Endothelial cell of umbilical vein (primary cell): ENCODE results near the gene STXBP5. TPM values are rescaled to one million over a fixed set of nuclear protein-coding genes. Genes with fewer than 3 reads are reported as not detected.

Experiments
- BruUV-seq: library from RNA; stranded (reverse); fragments of 400-500 nt; replicated peaks from 2 replicates; lab custom pipeline; 2021; lab: Mats Ljungman, UMichigan
- CTCF ChIA-PET: fragments of 300-600, 350-600 bp; sonication (Branson Sonifier 250); formaldehyde crosslinking; loops from one replicate; lab custom pipeline; 2021; ENCODE audit warnings: antibody characterized with exemption, inconsistent platforms; lab: Charles Lee
- POLR2A ChIA-PET: fragments of 300-600, 350-600 bp; sonication (Branson Sonifier 250); formaldehyde crosslinking; loops from one replicate; lab custom pipeline; 2021; ENCODE audit warnings: antibody characterized with exemption, inconsistent platforms; lab: Charles Lee
- DNase-seq: peaks from one replicate; pipeline ENCODE4 v3.0.0-alpha.2; 2011; ENCODE audit warnings: low read depth, low spot score
- FAIRE-seq: peaks from 2 replicates; lab custom pipeline; 2011; peaks lifted over from hg19 to GRCh38; lab: Jason Lieb, UNC
- H2AFZ ChIP-seq: 2 replicates; pipeline ENCODE4 v1.6.0; 2012; ENCODE audit warnings: low read depth, low read length, control low read depth, inconsistent platforms
- H3K27ac ChIP-seq: 2 replicates; pipeline ENCODE4 v1.5.1; 2011; ENCODE audit warnings: low read depth, mild to moderate bottlenecking, control low read depth, low read length, moderate library complexity; ENCODE audit not compliant: insufficient read depth
- H3K27me3 ChIP-seq, 2 experiments: 2 replicates each; pipeline versions ENCODE4 v1.6.0 to v1.6.1; 2011; ENCODE audit warnings: low read length in 2 of 2, mixed read lengths in 1 of 2; ENCODE audit not compliant: control insufficient read depth in 2 of 2, insufficient read depth in 2 of 2
- H3K36me3 ChIP-seq, 2 experiments: 2 replicates in 1 of 2; 3 replicates in 1 of 2; pipeline ENCODE4 v1.5.1; 2011; ENCODE audit warnings: low read length in 2 of 2, mild to moderate bottlenecking in 1 of 2, moderate library complexity in 1 of 2; ENCODE audit not compliant: control insufficient read depth in 2 of 2, insufficient read depth in 2 of 2; ENCODE audit errors: extremely low read depth in 1 of 2
- H3K4me1 ChIP-seq: 3 replicates; pipeline ENCODE4 v1.5.1; 2011; ENCODE audit warnings: mild to moderate bottlenecking, low read length; ENCODE audit not compliant: control insufficient read depth, insufficient read depth; ENCODE audit errors: extremely low read depth
- H3K4me2 ChIP-seq: 2 replicates; pipeline ENCODE4 v1.6.1; 2011; ENCODE audit warnings: low read length, control low read depth, mixed read lengths; ENCODE audit not compliant: insufficient read depth
- H3K4me3 ChIP-seq, 3 experiments: fragments of 200-600 bp in 1 of 3; sonication (generic), shearing (Covaris generic) in 1 of 3; replicated peaks in 1 of 3; 2 replicates each; pipeline ENCODE4 v1.5.1; 2011 to 2016; ENCODE audit warnings: control low read depth in 3 of 3, low read length in 3 of 3, mild to moderate bottlenecking in 2 of 3, inconsistent platforms in 1 of 3, low read depth in 1 of 3, moderate library complexity in 1 of 3; ENCODE audit not compliant: insufficient read depth in 1 of 3
- H3K79me2 ChIP-seq: 2 replicates; pipeline ENCODE4 v1.6.0; 2012; ENCODE audit warnings: low read length, inconsistent platforms; ENCODE audit not compliant: control insufficient read depth, insufficient read depth
- H3K9ac ChIP-seq: replicated peaks from 2 replicates; pipeline ENCODE3; 2011; ENCODE audit warnings: low read length, control low read depth; ENCODE audit not compliant: insufficient read depth; ENCODE audit errors: extremely low read depth
- H3K9me1 ChIP-seq: replicated peaks from 3 replicates; pipeline ENCODE4 v1.6.0; 2011; ENCODE audit warnings: mild to moderate bottlenecking, low read length; ENCODE audit not compliant: control insufficient read depth, insufficient read depth; ENCODE audit errors: extremely low read depth
- H3K9me3 ChIP-seq: replicated peaks from 2 replicates; pipeline ENCODE4 v1.5.1; 2012; ENCODE audit warnings: low read length, inconsistent platforms; ENCODE audit not compliant: control insufficient read depth, insufficient read depth
- H4K20me1 ChIP-seq: replicated peaks from 2 replicates; pipeline ENCODE3; 2011; ENCODE audit warnings: mild to moderate bottlenecking, low read length; ENCODE audit not compliant: control insufficient read depth, insufficient read depth; ENCODE audit errors: extremely low read depth
- EZH2 ChIP-seq: IDR thresholded peaks from 2 replicates; pipeline ENCODE4 v1.6.1; 2012; ENCODE audit warnings: borderline replicate concordance, low read depth, mild to moderate bottlenecking, moderate library complexity, low read length, inconsistent platforms; ENCODE audit not compliant: severe bottlenecking
- FOS ChIP-seq: IDR thresholded peaks from 2 replicates; pipeline ENCODE4 v1.6.1; 2011; ENCODE audit warnings: mild to moderate bottlenecking, low read length, moderate library complexity, borderline replicate concordance; ENCODE audit not compliant: insufficient read depth
- GATA2 ChIP-seq: IDR thresholded peaks from 2 replicates; pipeline ENCODE4 v1.7.0; 2011; ENCODE audit warnings: low read depth, mild to moderate bottlenecking, moderate library complexity, mixed read lengths, low read length; ENCODE audit not compliant: insufficient read length, insufficient read depth
- JUN ChIP-seq: IDR thresholded peaks from 2 replicates; pipeline ENCODE4 v1.6.1; 2011; ENCODE audit warnings: borderline replicate concordance, low read depth; ENCODE audit not compliant: insufficient read length, insufficient read depth
- POLR2AphosphoS5 ChIP-seq: IDR thresholded peaks from 2 replicates; pipeline ENCODE4 v1.6.1; 2012; ENCODE audit warnings: low read depth, mild to moderate bottlenecking, control low read depth, low read length, moderate library complexity; ENCODE audit not compliant: insufficient read depth
- dilution Hi-C: fragments of 300-500 bp; cut with MboI; formaldehyde crosslinking; loops from one replicate; pipeline ENCODE4 v1.15.0; 2019; ENCODE audit warnings: low sequenced_read_pairs; ENCODE audit not compliant: extremely low pct_ligation_motif_present
- intact Hi-C: fragments of 100-400 bp; cut with micrococcal nuclease; formaldehyde crosslinking; loops from one replicate; pipeline ENCODE4 v1.10.0; 2022
- polyA plus RNA-seq, 4 experiments: library from polyadenylated mRNA; depleted of rRNA in 3 of 4; stranded (reverse) in 3 of 4; unstranded in 1 of 4; fragments of >200 nt; gene quantifications; 2 replicates each; pipeline versions ENCODE4 v1.2.1 to v1.2.3, GENCODE V29; 2011 to 2012; ENCODE audit warnings: missing spikeins in 1 of 4
- total RNA-seq: library from RNA; stranded (reverse); gene quantifications from 2 replicates; pipeline ENCODE4 v1.2.3, GENCODE V29; 2021
- TF ChIP-seq, protein P1 (sequence below): IDR thresholded peaks from 2 replicates; pipeline ENCODE4 v1.6.1; 2011; ENCODE audit not compliant: insufficient read depth, insufficient read length

STXBP5 gene
- total and polyA plus RNA-seq, 2 donors (not counting 3 experiments of a cell fraction or from before 2014, with no cell fraction given) = 7.1 to 21.8 TPM

DNA sequence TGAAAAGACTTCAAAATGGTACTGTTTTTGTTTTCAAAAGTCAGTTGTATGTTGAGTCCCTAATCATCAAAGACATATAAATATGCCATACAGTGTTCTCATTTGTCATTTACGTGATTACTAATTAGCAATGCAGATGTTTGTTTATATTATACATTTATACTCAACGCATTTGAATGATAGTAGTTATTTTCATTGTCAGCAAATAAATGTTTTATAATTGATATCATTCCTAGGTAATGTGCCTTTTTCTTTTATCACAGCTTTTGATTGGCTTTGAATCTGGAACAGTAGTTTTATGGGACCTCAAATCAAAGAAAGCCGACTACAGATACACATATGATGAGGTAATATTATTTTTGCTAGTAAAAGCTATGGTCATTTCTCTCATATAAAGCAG, 62.6 kb downstream of the STXBP5 start:
- H3K4me2 ChIP-seq = no peak overlapping the region
- dilution Hi-C loops = no loop called here
- TF ChIP-seq FOS (no peak), GATA2 (no peak), EZH2 (no peak)
- TF ChIP-seq, protein P1, sequence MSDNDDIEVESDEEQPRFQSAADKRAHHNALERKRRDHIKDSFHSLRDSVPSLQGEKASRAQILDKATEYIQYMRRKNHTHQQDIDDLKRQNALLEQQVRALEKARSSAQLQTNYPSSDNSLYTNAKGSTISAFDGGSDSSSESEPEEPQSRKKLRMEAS = no peak
- H4K20me1 ChIP-seq = no peaks in the 10 kb centered on the region
- no peak overlapping the region for H3K9ac ChIP-seq
- H3K9me1 ChIP-seq = no peaks in the 10 kb centered on the region
- intact Hi-C loops = no loop called here
- H3K4me3 ChIP-seq = no peak overlapping the region
- FAIRE-seq (no peak), DNase-seq (no peak)
- H3K4me1 ChIP-seq = no peaks in the 10 kb centered on the region
- no peaks in the 10 kb centered on the region for H3K9me3 ChIP-seq
- no peak overlapping the region for H3K27ac ChIP-seq
- no peak overlapping the region for H2AFZ ChIP-seq
- no peaks in the 10 kb centered on the region for H3K36me3 ChIP-seq
- POLR2A ChIA-PET = no interaction called here
- no TSS peak for BruUV-seq
- H3K79me2 ChIP-seq = no peaks in the 10 kb centered on the region
- H3K27me3 ChIP-seq = no peaks in the 10 kb centered on the region
- CTCF ChIA-PET = no interaction called here

GRCh38 chr6:147267658-147268057, 63.4 kb downstream of the STXBP5 start:
- ChIA-PET POLR2A (no interaction called here), CTCF (no interaction called here)
- TF ChIP-seq POLR2AphosphoS5 (no peak), FOS (no peak), GATA2 (no peak), JUN (no peak)
- TF ChIP-seq, protein P1 = no peak
- Histone ChIP-seq H3K9me3 (no peaks in the 10 kb centered on the region), H3K27me3 (no peaks in the 10 kb centered on the region), H4K20me1 (no peaks in the 10 kb centered on the region), H3K9ac (no peak overlapping the region), H3K36me3 (no peaks in the 10 kb centered on the region), H3K27ac (no peak overlapping the region), H3K79me2 (no peaks in the 10 kb centered on the region), H3K4me1 (no peaks in the 10 kb centered on the region), H3K4me3 (no peak overlapping the region), H3K9me1 (no peaks in the 10 kb centered on the region), H3K4me2 (no peak overlapping the region), H2AFZ (no peak overlapping the region)
- FAIRE-seq (no peak), DNase-seq (no peak)
- intact Hi-C loops = no loop called here
- no TSS peak for BruUV-seq
- dilution Hi-C loops = no loop called here
